CD4-positive, CD25-positive, alpha-beta regulatory T cell (primary cell): Measurements from ENCODE around the gene PKD2. TPM values are rescaled to one million over a fixed set of nuclear protein-coding genes. Genes with fewer than 3 reads are reported as not detected.
"Not testable (repeated sequence)": the region's sequence is repeated elsewhere in the genome, so short reads cannot be mapped to it uniquely, and the experiment has no call there.

Source experiments
- ATAC-seq, 2 donors: fragments of 150-1000 bp; cut with Tn5 transposase; one replicate each; pipeline ENCODE4 v1.10.0; 2021; ENCODE audit warnings: low read depth in 2 of 2, moderate number of reproducible peaks in 2 of 2, moderate library complexity in 1 of 2
- DNase-seq, 3 donors: peaks; one replicate each; pipeline versions ENCODE4 v3.0.0 to v3.0.0-alpha.2; 2012 to 2022; ENCODE audit warnings: mixed read lengths in 1 of 3
- H3K27ac ChIP-seq: one replicate; pipeline ENCODE4 v1.7.0; 2013; ENCODE audit warnings: mild to moderate bottlenecking, low read length; ENCODE audit not compliant: insufficient read depth, poor library complexity, severe bottlenecking
- H3K27me3 ChIP-seq: one replicate; pipeline ENCODE4 v1.7.0; 2013; ENCODE audit warnings: low read length; ENCODE audit not compliant: control insufficient read depth, insufficient read depth
- H3K36me3 ChIP-seq: one replicate; pipeline ENCODE4 v1.7.0; 2013; ENCODE audit warnings: mild to moderate bottlenecking, low read length, moderate library complexity; ENCODE audit not compliant: control insufficient read depth, insufficient read depth
- H3K4me1 ChIP-seq: 2 replicates; pipeline ENCODE4 v1.7.0; 2013; ENCODE audit warnings: mild to moderate bottlenecking, low read length; ENCODE audit not compliant: insufficient read depth, control insufficient read depth, poor library complexity, severe bottlenecking
- H3K4me3 ChIP-seq: one replicate; pipeline ENCODE4 v1.7.0; 2013; ENCODE audit warnings: low read depth, mild to moderate bottlenecking, low read length, moderate library complexity
- H3K9me3 ChIP-seq, 2 experiments: 1 replicate in 1 of 2; 2 replicates in 1 of 2; pipeline ENCODE4 v1.7.0; 2013; ENCODE audit warnings: low read length in 2 of 2, mild to moderate bottlenecking in 1 of 2, moderate library complexity in 1 of 2; ENCODE audit not compliant: control insufficient read depth in 2 of 2
- H3K27ac Mint-ChIP-seq, 3 donors: one replicate each; pipeline ENCODE4 v1.8.0; 2020 to 2022; ENCODE audit warnings: mild to moderate bottlenecking in 3 of 3, mixed read lengths in 3 of 3, moderate library complexity in 2 of 3
- H3K27me3 Mint-ChIP-seq: one replicate; pipeline ENCODE4 v1.8.0; 2022; ENCODE audit warnings: mild to moderate bottlenecking, mixed read lengths
- H3K36me3 Mint-ChIP-seq: one replicate; pipeline ENCODE4 v1.8.0; 2020; ENCODE audit warnings: mixed read lengths
- H3K4me1 Mint-ChIP-seq, 4 donors: one replicate each; pipeline ENCODE4 v1.8.0; 2020 to 2022; ENCODE audit warnings: mixed read lengths in 4 of 4, mild to moderate bottlenecking in 1 of 4
- H3K4me3 Mint-ChIP-seq, 4 donors: one replicate each; pipeline ENCODE4 v1.8.0; 2020 to 2022; ENCODE audit warnings: mild to moderate bottlenecking in 4 of 4, mixed read lengths in 4 of 4, moderate library complexity in 3 of 4
- H3K9me3 Mint-ChIP-seq, 7 donors: one replicate each; pipeline ENCODE4 v1.8.0; 2020 to 2022; ENCODE audit warnings: mixed read lengths in 7 of 7, mild to moderate bottlenecking in 3 of 7, moderate library complexity in 2 of 7
- polyA plus RNA-seq, 4 donors: library from polyadenylated mRNA; unstranded; fragments of 300-500 nt; fragmentation: Illumina TruSeq; gene quantifications; one replicate each; pipeline ENCODE4 v1.2.3, GENCODE V29; 2021
- total RNA-seq: library from RNA; stranded (reverse); gene quantifications from one replicate; pipeline ENCODE4 v1.2.3, GENCODE V29; 2022

Gene PKD2
- total and polyA plus RNA-seq, 5 donors from 2014 or later: 2.0 to 17.3 (median 5.4) TPM

- Mint-ChIP-seq H3K27ac (no peak overlapping the region), H3K9me3 (no peaks in the 10 kb centered on the region), H3K36me3 (no peaks in the 10 kb centered on the region), H3K27me3 (no peaks in the 10 kb centered on the region), H3K4me3 (no peak overlapping the region), H3K4me1 (no peaks in the 10 kb centered on the region)
- Histone ChIP-seq H3K4me3 (no peak overlapping the region), H3K4me1 (no peaks in the 10 kb centered on the region), H3K27me3 (no peaks in the 10 kb centered on the region), H3K9me3 (no peaks in the 10 kb centered on the region), H3K36me3 (no peaks in the 10 kb centered on the region), H3K27ac (no peak overlapping the region)
- DNase-seq: no peak
- ATAC-seq: no peak
Measured at GRCh38 chr4:88109123-88109881, 101.9 kb downstream of the PKD2 start.

- Histone ChIP-seq H3K4me1 (no peaks in the 10 kb centered on the region), H3K36me3 (no peaks in the 10 kb centered on the region), H3K27me3 (no peaks in the 10 kb centered on the region), H3K9me3 (no peaks in the 10 kb centered on the region), H3K27ac (no peak overlapping the region), H3K4me3 (no peak overlapping the region)
- no peak for ATAC-seq
- no peaks in the 10 kb centered on the region for H3K36me3 Mint-ChIP-seq
- H3K4me3 Mint-ChIP-seq: no peak overlapping the region
- H3K27ac Mint-ChIP-seq: no peak overlapping the region
- no peaks in the 10 kb centered on the region for H3K4me1 Mint-ChIP-seq
- no peaks in the 10 kb centered on the region for H3K27me3 Mint-ChIP-seq
- DNase-seq: no peak
- H3K9me3 Mint-ChIP-seq: no peaks in the 10 kb centered on the region
Measured at GRCh38 chr4:88110826-88111225, 103.4 kb downstream of the PKD2 start.

DNA sequence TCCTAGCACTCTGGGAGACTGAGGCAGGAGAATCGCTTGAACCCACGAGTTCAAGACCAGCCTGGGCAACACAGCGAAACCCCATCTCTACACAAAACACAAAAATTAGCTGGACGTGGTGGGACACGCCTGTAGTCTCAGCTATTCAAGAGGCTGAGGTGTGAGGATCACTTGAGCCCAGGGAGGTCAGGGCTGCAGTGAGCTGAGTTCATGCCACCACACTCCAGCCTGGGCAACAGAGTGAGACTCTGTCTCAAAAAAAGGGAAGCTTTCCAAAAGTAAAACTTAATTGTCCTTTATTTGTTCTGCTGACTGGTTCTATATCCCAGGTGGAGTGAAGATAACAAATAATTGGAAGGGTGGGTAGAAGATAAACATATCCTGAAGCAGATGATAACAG lies 105.4 kb downstream of the PKD2 start:
- DNase-seq (no peak), ATAC-seq (no peak)
- H3K9me3 Mint-ChIP-seq: peaks cover 0 to 1% (median 0%) of the 10 kb centered on the region in 7 donors
- no peaks in the 10 kb centered on the region for H3K36me3 Mint-ChIP-seq
- Histone ChIP-seq H3K4me1 (no peaks in the 10 kb centered on the region), H3K27ac (no peak overlapping the region), H3K9me3 (no peaks in the 10 kb centered on the region), H3K36me3 (no peaks in the 10 kb centered on the region), H3K4me3 (no peak overlapping the region), H3K27me3 (no peaks in the 10 kb centered on the region)
- no peak overlapping the region for H3K4me3 Mint-ChIP-seq
- no peaks in the 10 kb centered on the region for H3K27me3 Mint-ChIP-seq
- H3K27ac Mint-ChIP-seq: no peak overlapping the region
- no peaks in the 10 kb centered on the region for H3K4me1 Mint-ChIP-seq

- Histone ChIP-seq H3K27me3 (no peaks in the 10 kb centered on the region), H3K4me1 (no peaks in the 10 kb centered on the region), H3K27ac (no peak overlapping the region), H3K4me3 (no peak overlapping the region), H3K36me3 (no peaks in the 10 kb centered on the region), H3K9me3 (peaks cover 2 to 9% of the 10 kb centered on the region in 2 experiments)
- peaks cover 4% of the 10 kb centered on the region for H3K36me3 Mint-ChIP-seq
- H3K9me3 Mint-ChIP-seq: peaks cover 0 to 13% (median 6%) of the 10 kb centered on the region in 7 donors
- H3K27me3 Mint-ChIP-seq: no peaks in the 10 kb centered on the region
- ATAC-seq: no peak
- DNase-seq: no peak
- H3K4me1 Mint-ChIP-seq: no peaks in the 10 kb centered on the region
- no peak overlapping the region for H3K4me3 Mint-ChIP-seq
- H3K27ac Mint-ChIP-seq: no peak overlapping the region
Measured at GRCh38 chr4:88115587-88115986, 108.2 kb downstream of the PKD2 start.

- peaks cover 6 to 16% of the 10 kb centered on the region in 2 experiments for H3K9me3 ChIP-seq
- H3K27ac Mint-ChIP-seq: no peak overlapping the region
- H3K27me3 Mint-ChIP-seq: peaks cover 7% of the 10 kb centered on the region
- ATAC-seq (no peak), DNase-seq (no peak)
- no peaks in the 10 kb centered on the region for H3K4me1 Mint-ChIP-seq
- H3K27me3 ChIP-seq: no peaks in the 10 kb centered on the region
- H3K4me3 Mint-ChIP-seq: no peak overlapping the region
- H3K4me3 ChIP-seq: no peak overlapping the region
- no peaks in the 10 kb centered on the region for H3K36me3 ChIP-seq
- no peak overlapping the region for H3K27ac ChIP-seq
- H3K9me3 Mint-ChIP-seq: peaks cover 1 to 23% (median 12%) of the 10 kb centered on the region in 7 donors
- peaks cover 9% of the 10 kb centered on the region for H3K36me3 Mint-ChIP-seq
- no peaks in the 10 kb centered on the region for H3K4me1 ChIP-seq
Measured at GRCh38 chr4:88119943-88120342, 112.5 kb downstream of the PKD2 start.

DNA sequence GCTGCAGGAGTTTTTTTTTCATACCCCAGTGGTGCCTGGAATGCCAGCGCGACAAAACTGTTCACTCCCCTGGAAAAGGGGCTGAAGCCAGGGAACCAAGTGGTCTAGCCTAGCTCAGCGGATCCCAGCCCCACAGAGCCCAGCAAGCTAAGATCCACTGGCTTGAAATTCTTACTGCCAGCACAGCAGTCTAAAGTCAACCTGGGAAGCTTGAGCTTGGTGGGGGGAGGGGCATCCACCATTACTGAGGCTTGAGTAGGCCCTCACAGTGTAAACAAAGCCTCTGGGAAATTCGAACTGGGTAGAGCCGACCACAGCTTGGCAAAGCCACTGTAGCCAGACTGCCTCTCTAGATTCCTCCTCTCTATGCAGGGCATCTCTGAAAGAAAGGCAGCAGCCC lies 114.8 kb downstream of the PKD2 start:
- DNase-seq, H3K4me3 ChIP-seq, H3K27ac Mint-ChIP-seq, H3K27me3 Mint-ChIP-seq, H3K4me1 ChIP-seq, H3K27ac ChIP-seq, H3K4me1 Mint-ChIP-seq, H3K36me3 ChIP-seq, H3K4me3 Mint-ChIP-seq, H3K36me3 Mint-ChIP-seq, H3K27me3 ChIP-seq, ATAC-seq: not testable (repeated sequence)
- H3K9me3 ChIP-seq: peaks cover 6 to 16% of the 10 kb centered on the region in 2 experiments
- peaks cover 1 to 26% (median 12%) of the 10 kb centered on the region in 7 donors for H3K9me3 Mint-ChIP-seq

Other genes starting within 250 kb of the PKD2 start
- not detected for gene IBSP, start 208.1 kb upstream of the PKD2 start, total RNA-seq
- not detected for gene IBSP, start 208.1 kb upstream of the PKD2 start, polyA plus RNA-seq
- gene MEPE, start 174.7 kb upstream of the PKD2 start, total RNA-seq: not detected
- not detected for gene MEPE, start 174.7 kb upstream of the PKD2 start, polyA plus RNA-seq
- gene SPP1, start 31.9 kb upstream of the PKD2 start, total RNA-seq: not detected
- under 1 TPM in 1 of 4 donors, not detected in 3; 0.56 TPM for gene SPP1, start 31.9 kb upstream of the PKD2 start, polyA plus RNA-seq
- gene ABCG2, start 151.0 kb downstream of the PKD2 start, total RNA-seq: 0.54 TPM
- under 1 TPM; 0.27 to 0.69 (median 0.42) TPM for gene ABCG2, start 151.0 kb downstream of the PKD2 start, polyA plus RNA-seq